Osteoblast (primary cell): ENCODE data around the gene CAPN15. TPM values are rescaled to one million over a fixed set of nuclear protein-coding genes. Genes with fewer than 3 reads are reported as not detected.
A peak's percentile ranks its signal among the peaks of the same experiment; 100 is the strongest.

Experiments
- DNase-seq: peaks from one replicate; pipeline ENCODE4 v3.0.0; 2011; ENCODE audit warnings: low spot score, mixed read lengths; ENCODE audit not compliant: insufficient read length; ENCODE audit errors: missing footprints
- H2AFZ ChIP-seq: 2 replicates; pipeline ENCODE4 v1.6.0; 2011; ENCODE audit warnings: mild to moderate bottlenecking, low read length
- H3K27ac ChIP-seq: 2 replicates; pipeline ENCODE4 v1.5.1; 2011; ENCODE audit warnings: mild to moderate bottlenecking, low read depth, low read length, moderate library complexity
- H3K27me3 ChIP-seq: 2 replicates; pipeline ENCODE4 v1.6.0; 2012; ENCODE audit warnings: mild to moderate bottlenecking, control low read depth, inconsistent platforms, low read length, moderate library complexity; ENCODE audit not compliant: insufficient read depth
- H3K36me3 ChIP-seq: 2 replicates; pipeline ENCODE4 v1.5.1; 2011; ENCODE audit warnings: mild to moderate bottlenecking, low read length, control low read depth, moderate library complexity; ENCODE audit not compliant: insufficient read depth
- H3K4me1 ChIP-seq: 2 replicates; pipeline ENCODE4 v1.5.1; 2011; ENCODE audit warnings: mild to moderate bottlenecking, low read length, control low read depth, moderate library complexity; ENCODE audit not compliant: insufficient read depth
- H3K4me2 ChIP-seq: 2 replicates; pipeline ENCODE4 v1.6.0; 2011; ENCODE audit warnings: mild to moderate bottlenecking, low read length; ENCODE audit not compliant: insufficient read depth
- H3K4me3 ChIP-seq: fragments of 200-600 bp; sonication (generic); 3 replicates; pipeline ENCODE4 v1.5.1; 2012; ENCODE audit warnings: mild to moderate bottlenecking, low read length, inconsistent platforms; ENCODE audit not compliant: insufficient read depth
- H3K79me2 ChIP-seq: 2 replicates; pipeline ENCODE4 v1.6.0; 2012; ENCODE audit warnings: mild to moderate bottlenecking, low read length, control low read depth, inconsistent platforms; ENCODE audit not compliant: insufficient read depth
- H3K9me3 ChIP-seq: 2 replicates; pipeline ENCODE4 v1.5.1; 2011; ENCODE audit warnings: low read depth, low read length, control low read depth
- H4K20me1 ChIP-seq: 2 replicates; pipeline ENCODE4 v1.6.0; 2012; ENCODE audit warnings: mild to moderate bottlenecking, low read length, control low read depth; ENCODE audit not compliant: insufficient read depth
- CTCF ChIP-seq: IDR thresholded peaks from 2 replicates; pipeline ENCODE4 v1.5.1; 2011; ENCODE audit warnings: mild to moderate bottlenecking, low read depth, low read length, moderate library complexity; ENCODE audit errors: extremely low read depth
- total RNA-seq: library from RNA; depleted of rRNA; stranded (reverse); fragments of >200 nt; gene quantifications from 2 replicates; pipeline ENCODE4 v1.2.3, GENCODE V29; 2012

CAPN15 gene
- total RNA-seq, 1 donor, result 27.1 TPM

- Histone ChIP-seq H3K4me2 (peak overlapping the region; percentile 28), H3K4me3 (no peak overlapping the region), H3K79me2 (peaks cover 26% of the 10 kb centered on the region), H3K4me1 (peaks cover 35% of the 10 kb centered on the region), H3K27me3 (no peaks in the 10 kb centered on the region), H2AFZ (no peak overlapping the region), H4K20me1 (peaks cover 18% of the 10 kb centered on the region), H3K27ac (no peak overlapping the region), H3K36me3 (no peaks in the 10 kb centered on the region), H3K9me3 (no peaks in the 10 kb centered on the region)
- peak; percentile 79 for DNase-seq
- TF ChIP-seq CTCF, result no peak
Observed at GRCh38 chr16:586047-586644, 58.6 kb downstream of the CAPN15 start.

- no peak for TF ChIP-seq CTCF
- peaks cover 33% of the 10 kb centered on the region for H3K79me2 ChIP-seq
- no peak overlapping the region for H2AFZ ChIP-seq
- H3K4me3 ChIP-seq, result no peak overlapping the region
- H3K36me3 ChIP-seq, result no peaks in the 10 kb centered on the region
- H4K20me1 ChIP-seq, result peaks cover 24% of the 10 kb centered on the region
- H3K9me3 ChIP-seq, result no peaks in the 10 kb centered on the region
- H3K27me3 ChIP-seq, result no peaks in the 10 kb centered on the region
- H3K27ac ChIP-seq, result peak overlapping the region; percentile 88
- H3K4me2 ChIP-seq, result peak overlapping the region; percentile 90
- DNase-seq, result peak; percentile 85
- H3K4me1 ChIP-seq, result peaks cover 37% of the 10 kb centered on the region
Observed at GRCh38 chr16:586645-587590, 59.4 kb downstream of the CAPN15 start.

- Histone ChIP-seq H3K9me3 (no peaks in the 10 kb centered on the region), H3K4me2 (peak overlapping the region; percentile 90), H3K79me2 (peaks cover 50% of the 10 kb centered on the region), H3K4me1 (peaks cover 37% of the 10 kb centered on the region), H4K20me1 (peaks cover 37% of the 10 kb centered on the region), H3K36me3 (no peaks in the 10 kb centered on the region), H2AFZ (no peak overlapping the region), H3K27me3 (no peaks in the 10 kb centered on the region), H3K4me3 (peak overlapping the region; percentile 97), H3K27ac (peak overlapping the region; percentile 88)
- no peak for DNase-seq
- no peak for TF ChIP-seq CTCF
Observed at GRCh38 chr16:588639-588888, 61.1 kb downstream of the CAPN15 start.
